DMS114 treated with DMSO at 0.1 percent for 48 hours (cell line): ENCODE data around the gene EPAS1.

Experiments used
- DNase-seq: peaks from one replicate; lab custom pipeline; 2025; ENCODE audit not compliant: unreplicated experiment; lab: John Stamatoyannopoulos, UW

EPAS1 gene

GRCh38 chr2:46404181-46404759 lies 107.1 kb downstream of the EPAS1 start:
- no peak for DNase-seq

GRCh38 chr2:46407852-46408455 lies 110.7 kb downstream of the EPAS1 start:
- DNase-seq: no peak

- no peak for DNase-seq
These were observed 112.5 kb downstream of the EPAS1 start for GRCh38 chr2:46409756-46410155.

- no peak for DNase-seq
These were observed 113.4 kb downstream of the EPAS1 start for GRCh38 chr2:46410273-46411244.

- DNase-seq: no peak
These were observed 114.0 kb downstream of the EPAS1 start for GRCh38 chr2:46411245-46411641.

- DNase-seq: no peak
These were observed 114.8 kb downstream of the EPAS1 start for GRCh38 chr2:46411985-46412384.

- no peak for DNase-seq
These were observed 115.9 kb downstream of the EPAS1 start for GRCh38 chr2:46413111-46413510.

GRCh38 chr2:46413631-46414030 lies 116.4 kb downstream of the EPAS1 start:
- DNase-seq: no peak

- DNase-seq: no peak
These were observed 117.5 kb downstream of the EPAS1 start for GRCh38 chr2:46414701-46415100.

GRCh38 chr2:46416280-46416679 lies 119.1 kb downstream of the EPAS1 start:
- DNase-seq: no peak

GRCh38 chr2:46416739-46417403 lies 119.7 kb downstream of the EPAS1 start:
- DNase-seq: no peak

GRCh38 chr2:46420945-46421344 lies 123.7 kb downstream of the EPAS1 start:
- DNase-seq: no peak

- DNase-seq: no peak
These were observed 124.2 kb downstream of the EPAS1 start for GRCh38 chr2:46421361-46421760.

- no peak for DNase-seq
These were observed 125.6 kb downstream of the EPAS1 start for GRCh38 chr2:46422717-46423394.

- no peak for DNase-seq
These were observed 127.7 kb downstream of the EPAS1 start for GRCh38 chr2:46424937-46425336.

- no peak for DNase-seq
These were observed 131.8 kb downstream of the EPAS1 start for GRCh38 chr2:46428911-46429436.

- no peak for DNase-seq
These were observed 133.2 kb downstream of the EPAS1 start for GRCh38 chr2:46430413-46430812.

GRCh38 chr2:46430992-46431391 lies 133.8 kb downstream of the EPAS1 start:
- DNase-seq: no peak

GRCh38 chr2:46431481-46432235 lies 134.5 kb downstream of the EPAS1 start:
- no peak for DNase-seq

GRCh38 chr2:46434851-46435273 lies 137.7 kb downstream of the EPAS1 start:
- DNase-seq: no peak
